ENCODE results near the gene UNC119B. TPM values are rescaled to one million over a fixed set of nuclear protein-coding genes. Genes with fewer than 3 reads are reported as not detected.
A peak's percentile ranks its signal among the peaks of the same experiment; 100 is the strongest.

UNC119B gene
- total RNA-seq, result 11.5 TPM
- long read RNA-seq, full-length matches to known transcripts, result 5 of 7 reads
- long read RNA-seq, partial matches to known transcripts, result 0 of 7 reads
- long read RNA-seq, other reads (novel, unspliced or antisense), result 2 of 7 reads

DNA sequence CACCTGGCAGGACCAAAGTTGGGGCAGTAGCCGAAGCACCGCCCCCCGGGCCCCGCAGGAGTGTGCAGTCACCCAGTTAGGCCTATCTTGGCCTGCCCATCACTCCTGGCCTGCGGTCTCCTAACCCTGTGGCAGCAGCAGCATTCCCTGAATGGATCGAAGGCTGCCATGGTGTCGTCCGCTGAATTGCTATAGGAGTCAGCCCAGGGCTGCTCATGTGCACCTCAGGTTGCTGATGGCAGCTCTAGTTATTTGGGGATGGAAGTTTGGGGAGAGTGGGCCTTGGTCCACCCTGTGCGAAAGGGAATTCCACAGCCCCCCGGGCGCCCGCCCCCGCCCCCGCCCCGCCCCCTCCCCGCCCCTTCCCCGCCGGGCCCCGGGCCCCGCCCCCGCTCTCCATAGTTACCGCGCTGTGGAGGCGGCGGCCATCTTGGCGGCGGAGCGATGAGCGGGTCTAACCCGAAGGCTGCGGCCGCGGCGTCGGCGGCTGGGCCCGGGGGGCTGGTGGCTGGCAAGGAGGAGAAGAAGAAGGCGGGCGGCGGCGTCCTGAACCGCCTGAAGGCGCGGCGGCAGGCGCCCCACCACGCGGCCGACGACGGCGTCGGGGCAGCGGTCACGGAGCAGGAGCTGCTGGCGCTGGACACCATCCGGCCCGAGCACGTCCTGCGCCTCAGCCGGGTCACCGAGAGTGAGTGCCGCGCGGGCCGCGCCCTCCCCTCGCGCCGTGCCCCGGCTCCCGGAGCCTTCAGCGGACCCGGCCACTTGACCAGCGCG lies at the start of gene UNC119B:
Gene UNC119B, plus strand, starts transcription at position 428 of the 774 bp plus-strand sequence. Its CDS starts 17 bp downstream, at position 445.
- intact Hi-C loops (cut with micrococcal nuclease), result loop anchor here (5.0 kb wide), 1 partner anchor 63 kb away; no protein-coding TSS in a partner anchor
- H3K9me3 ChIP-seq (replicated peaks), result no peaks in the 10 kb centered on the region
- H3K27me3 ChIP-seq (ENCODE audit: low read depth), result no peaks in the 10 kb centered on the region
- H3K4me3 ChIP-seq, result peak within 1 kb of the TSS; percentile 76
- peaks cover 44% of the 10 kb centered on the region for H3K4me1 ChIP-seq
- TF ChIP-seq, protein P1, sequence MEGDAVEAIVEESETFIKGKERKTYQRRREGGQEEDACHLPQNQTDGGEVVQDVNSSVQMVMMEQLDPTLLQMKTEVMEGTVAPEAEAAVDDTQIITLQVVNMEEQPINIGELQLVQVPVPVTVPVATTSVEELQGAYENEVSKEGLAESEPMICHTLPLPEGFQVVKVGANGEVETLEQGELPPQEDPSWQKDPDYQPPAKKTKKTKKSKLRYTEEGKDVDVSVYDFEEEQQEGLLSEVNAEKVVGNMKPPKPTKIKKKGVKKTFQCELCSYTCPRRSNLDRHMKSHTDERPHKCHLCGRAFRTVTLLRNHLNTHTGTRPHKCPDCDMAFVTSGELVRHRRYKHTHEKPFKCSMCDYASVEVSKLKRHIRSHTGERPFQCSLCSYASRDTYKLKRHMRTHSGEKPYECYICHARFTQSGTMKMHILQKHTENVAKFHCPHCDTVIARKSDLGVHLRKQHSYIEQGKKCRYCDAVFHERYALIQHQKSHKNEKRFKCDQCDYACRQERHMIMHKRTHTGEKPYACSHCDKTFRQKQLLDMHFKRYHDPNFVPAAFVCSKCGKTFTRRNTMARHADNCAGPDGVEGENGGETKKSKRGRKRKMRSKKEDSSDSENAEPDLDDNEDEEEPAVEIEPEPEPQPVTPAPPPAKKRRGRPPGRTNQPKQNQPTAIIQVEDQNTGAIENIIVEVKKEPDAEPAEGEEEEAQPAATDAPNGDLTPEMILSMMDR (IDR thresholded peaks at IDR 0.05; ENCODE audit: borderline replicate concordance), result no peak
- DNase-seq, result peak; percentile 78
- peaks cover 17% of the 10 kb centered on the region for H3K36me3 ChIP-seq
- peak within 1 kb of the TSS; percentile 91 for H3K27ac ChIP-seq (replicated peaks)

DNA sequence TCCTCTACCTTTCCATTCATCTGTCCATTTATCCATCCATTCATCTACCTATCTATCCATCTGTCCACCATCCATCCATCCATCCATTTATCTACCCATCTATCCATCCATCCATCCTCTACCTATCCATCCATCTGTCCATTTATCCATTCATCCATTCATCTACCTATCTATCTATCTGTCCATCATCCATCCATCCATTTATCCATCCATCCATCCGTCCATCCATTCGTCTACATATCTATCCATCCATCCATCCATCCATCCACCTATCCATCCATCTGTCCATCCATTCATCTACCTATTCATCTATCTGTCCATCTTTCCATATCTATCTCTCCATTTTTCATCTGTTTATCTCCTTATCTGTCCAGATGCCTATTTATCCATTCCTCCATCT lies 48.8 kb upstream of the UNC119B start:
- H3K4me3 ChIP-seq, result no peak overlapping the region
- H3K36me3 ChIP-seq, result peaks cover 4% of the 10 kb centered on the region
- H3K27ac ChIP-seq (replicated peaks), result no peak overlapping the region
- DNase-seq, result no peak
- TF ChIP-seq, protein P1 (IDR thresholded peaks at IDR 0.05; ENCODE audit: borderline replicate concordance), result no peak
- no peaks in the 10 kb centered on the region for H3K27me3 ChIP-seq (ENCODE audit: low read depth)
- intact Hi-C loops (cut with micrococcal nuclease), result no loop called here
- H3K4me1 ChIP-seq, result peaks cover 16% of the 10 kb centered on the region
- H3K9me3 ChIP-seq (replicated peaks), result no peaks in the 10 kb centered on the region

DNA sequence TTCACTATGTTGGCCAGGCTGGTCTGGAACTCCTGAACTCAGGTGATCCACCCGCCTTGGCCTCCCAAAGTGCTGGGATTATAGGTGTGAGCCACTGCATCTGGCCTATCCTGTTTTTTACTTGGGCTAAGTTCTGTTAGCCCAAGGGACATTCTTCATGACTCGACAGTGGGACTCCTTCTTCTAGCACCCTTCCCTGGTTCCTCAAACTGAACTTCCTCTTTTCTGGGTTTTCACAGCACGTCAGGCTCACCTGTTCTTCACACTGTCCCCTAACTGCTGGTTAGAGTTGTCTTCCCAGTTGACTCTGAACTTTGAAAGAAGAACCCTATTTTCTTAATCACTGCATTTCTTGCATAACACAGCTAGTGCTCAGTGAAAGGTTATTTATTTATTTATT lies 47.4 kb upstream of the UNC119B start:
- Histone ChIP-seq H3K36me3 (peaks cover 4% of the 10 kb centered on the region), H3K4me3 (no peak overlapping the region), H3K27me3 (ENCODE audit: low read depth) (no peaks in the 10 kb centered on the region), H3K4me1 (peaks cover 16% of the 10 kb centered on the region), H3K9me3 (replicated peaks) (no peaks in the 10 kb centered on the region), H3K27ac (replicated peaks) (no peak overlapping the region)
- TF ChIP-seq, protein P1 (IDR thresholded peaks at IDR 0.05; ENCODE audit: borderline replicate concordance), result no peak
- intact Hi-C loops (cut with micrococcal nuclease), result no loop called here
- no peak for DNase-seq

DNA sequence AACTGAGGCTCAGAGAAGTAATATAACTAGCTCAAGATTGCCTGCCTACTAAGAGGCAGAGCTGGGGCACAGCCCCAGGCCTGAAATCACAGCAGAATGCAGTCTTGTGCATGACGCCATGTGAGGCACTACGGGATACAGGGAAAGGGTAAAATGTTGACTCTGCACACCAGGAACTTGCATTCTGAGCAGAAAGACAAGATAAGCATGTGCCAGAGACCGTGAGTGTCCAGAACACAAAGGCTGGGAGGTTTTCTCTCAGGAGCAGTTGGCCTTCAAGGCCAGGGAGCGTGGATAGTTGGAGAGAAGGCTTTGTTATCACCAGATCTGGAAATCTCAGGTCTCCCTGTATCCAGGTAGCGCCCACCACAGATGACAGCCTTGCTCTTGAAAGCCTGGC lies 46.5 kb upstream of the UNC119B start:
- TF ChIP-seq, protein P1 (IDR thresholded peaks at IDR 0.05; ENCODE audit: borderline replicate concordance), result no peak
- Histone ChIP-seq H3K36me3 (peaks cover 4% of the 10 kb centered on the region), H3K9me3 (replicated peaks) (no peaks in the 10 kb centered on the region), H3K4me1 (peaks cover 13% of the 10 kb centered on the region), H3K4me3 (no peak overlapping the region), H3K27ac (replicated peaks) (no peak overlapping the region), H3K27me3 (ENCODE audit: low read depth) (no peaks in the 10 kb centered on the region)
- intact Hi-C loops (cut with micrococcal nuclease), result no loop called here
- no peak for DNase-seq

DNA sequence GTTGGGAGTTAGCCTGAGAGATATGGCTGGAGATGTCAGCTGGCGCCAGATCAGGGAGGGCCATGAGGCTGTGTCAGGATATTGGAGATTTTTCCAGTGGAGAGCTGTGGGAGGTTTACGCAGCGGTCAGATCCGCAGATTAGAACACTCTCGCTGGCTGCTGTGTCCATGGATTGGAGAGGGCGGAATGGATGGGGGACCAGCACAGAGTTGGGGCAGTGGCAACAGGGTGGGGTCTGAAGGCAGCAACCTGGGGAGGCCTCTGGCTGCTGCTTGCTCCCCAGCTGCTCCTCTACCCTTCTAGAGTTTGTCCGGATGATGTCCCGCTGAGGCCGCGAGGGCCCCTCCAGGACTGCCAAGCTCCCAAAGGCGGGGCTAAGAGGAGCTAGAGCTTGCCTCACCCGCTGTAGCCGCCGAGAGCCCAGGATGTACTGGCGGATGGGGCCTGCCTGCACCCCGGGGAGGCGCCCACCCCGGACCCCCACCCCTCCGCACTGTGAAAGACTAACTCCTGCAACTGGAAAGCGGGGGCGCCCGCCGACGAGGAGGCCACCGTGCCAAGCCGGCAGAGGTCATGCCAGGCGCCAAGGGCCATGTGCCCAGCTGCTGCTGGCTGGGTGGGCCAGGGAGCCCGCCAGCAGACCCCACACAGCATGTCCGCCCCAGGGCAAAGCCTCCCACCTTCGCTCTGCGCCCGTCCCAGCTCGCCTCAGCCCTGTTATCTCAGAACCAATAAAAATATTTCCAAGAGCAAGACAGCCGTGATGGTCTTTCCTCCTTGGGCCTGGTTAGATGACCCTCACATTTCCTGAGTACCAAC lies 43.5 kb upstream of the UNC119B start:
- Histone ChIP-seq H3K27me3 (ENCODE audit: low read depth) (no peaks in the 10 kb centered on the region), H3K36me3 (peaks cover 4% of the 10 kb centered on the region), H3K4me3 (no peak overlapping the region), H3K9me3 (replicated peaks) (no peaks in the 10 kb centered on the region), H3K27ac (replicated peaks) (no peak overlapping the region), H3K4me1 (peaks cover 6% of the 10 kb centered on the region)
- DNase-seq, result no peak
- intact Hi-C loops (cut with micrococcal nuclease), result no loop called here
- TF ChIP-seq, protein P1 (IDR thresholded peaks at IDR 0.05; ENCODE audit: borderline replicate concordance), result no peak
